Gastrocnemius medialis (tissue), 4 donors: ENCODE measurements around the gene POTEH.
"Not testable (repeated sequence)": the region's sequence is repeated elsewhere in the genome, so short reads cannot be mapped to it uniquely, and the experiment has no call there.

Experiments used
- CTCF ChIP-seq, 5 experiments: fragments of 450-650 bp in 3 of 5; fragments of 200-600 bp in 2 of 5; sonication (generic) in 2 of 5; IDR thresholded peaks in 4 of 5; conservative IDR thresholded peaks in 1 of 5; 1 replicate in 4 of 5; 2 replicates in 1 of 5; pipeline ENCODE4 v1.5.1; 2016 to 2019; ENCODE audit warnings: antibody characterized with exemption in 5 of 5, mild to moderate bottlenecking in 3 of 5, moderate library complexity in 3 of 5
- POLR2A ChIP-seq, 2 donors: fragments of 450-650 bp; IDR thresholded peaks; one replicate each; pipeline ENCODE4 v1.6.1; 2017; ENCODE audit warnings: antibody characterized with exemption in 2 of 2, mild to moderate bottlenecking in 2 of 2, moderate library complexity in 2 of 2

DNA sequence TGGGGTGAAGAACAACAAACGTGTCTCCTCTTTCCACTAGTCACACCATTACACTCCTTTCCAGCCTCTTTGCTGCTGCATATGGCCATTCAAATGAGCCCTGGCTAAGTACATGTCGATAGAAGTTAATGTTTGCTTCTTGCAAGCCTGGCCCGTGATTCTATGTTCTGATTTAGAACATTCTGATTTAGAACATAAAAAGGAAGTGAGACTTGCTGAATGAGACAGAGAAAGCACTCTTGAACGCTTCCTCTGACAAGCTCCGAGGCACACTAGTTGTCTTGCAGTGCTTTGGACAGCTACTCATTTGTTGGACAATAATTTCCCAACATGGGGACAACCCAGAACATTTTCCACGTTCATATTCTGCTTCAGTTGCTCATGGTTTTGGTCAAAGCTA lies 5.1 kb upstream of the POTEH start:
- not testable (repeated sequence) for TF ChIP-seq CTCF (IDR thresholded peaks at IDR 0.05 in 4 of 5, conservative IDR thresholded peaks at IDR 0.05 in 1 of 5); POLR2A (IDR thresholded peaks at IDR 0.05)
